Right forelimb (tissue), 1 donor: Measurements from ENCODE around the gene ZBTB7C.
A peak's percentile ranks its signal among the peaks of the same experiment; 100 is the strongest.

Source experiments
- DNase-seq: peaks from one replicate; pipeline ENCODE4 v3.0.0-alpha.2; 2018

Gene ZBTB7C

GRCh38 chr18:48206887-48207286, 202.3 kb downstream of the ZBTB7C start:
- DNase-seq = no peak

GRCh38 chr18:48203961-48204666, 205.1 kb downstream of the ZBTB7C start:
- DNase-seq = no peak

- no peak for DNase-seq
Measured at GRCh38 chr18:48203288-48203945, 205.8 kb downstream of the ZBTB7C start.

- DNase-seq = no peak
Measured at GRCh38 chr18:48202350-48203260, 206.6 kb downstream of the ZBTB7C start.

- no peak for DNase-seq
Measured at GRCh38 chr18:48202006-48202348, 207.2 kb downstream of the ZBTB7C start.

- no peak for DNase-seq
Measured at GRCh38 chr18:48201337-48202005, 207.7 kb downstream of the ZBTB7C start.

GRCh38 chr18:48200631-48201336, 208.4 kb downstream of the ZBTB7C start:
- no peak for DNase-seq

- no peak for DNase-seq
Measured at GRCh38 chr18:48199399-48199798, 209.8 kb downstream of the ZBTB7C start.

- no peak for DNase-seq
Measured at GRCh38 chr18:48197819-48198218, 211.4 kb downstream of the ZBTB7C start.

GRCh38 chr18:48195787-48196186, 213.4 kb downstream of the ZBTB7C start:
- no peak for DNase-seq

GRCh38 chr18:48194591-48195181, 214.5 kb downstream of the ZBTB7C start:
- DNase-seq = no peak

GRCh38 chr18:48193521-48194492, 215.4 kb downstream of the ZBTB7C start:
- no peak for DNase-seq

GRCh38 chr18:48192542-48192941, 216.6 kb downstream of the ZBTB7C start:
- no peak for DNase-seq

GRCh38 chr18:48191494-48191893, 217.7 kb downstream of the ZBTB7C start:
- no peak for DNase-seq

GRCh38 chr18:48190994-48191393, 218.2 kb downstream of the ZBTB7C start:
- no peak for DNase-seq

GRCh38 chr18:48188609-48189008, 220.6 kb downstream of the ZBTB7C start:
- DNase-seq = no peak

GRCh38 chr18:48186861-48187260, 222.3 kb downstream of the ZBTB7C start:
- peak; percentile 32 for DNase-seq

GRCh38 chr18:48186131-48186766, 222.9 kb downstream of the ZBTB7C start:
- DNase-seq = peak; percentile 52

- DNase-seq = no peak
Measured at GRCh38 chr18:48184118-48184517, 225.1 kb downstream of the ZBTB7C start.

- DNase-seq = no peak
Measured at GRCh38 chr18:48183613-48184012, 225.6 kb downstream of the ZBTB7C start.
